Psoas muscle (tissue), 8 donors: ENCODE measurements around the gene KXD1. TPM values are rescaled to one million over a fixed set of nuclear protein-coding genes. Genes with fewer than 3 reads are reported as not detected.

Experiments
- ATAC-seq, 4 donors: fragments of 200-7000 bp; cut with Tn5 transposase; one replicate each; pipeline ENCODE4 v1.9.1; 2020; ENCODE audit warnings: moderate library complexity in 3 of 4, mild to moderate bottlenecking in 2 of 4
- DNase-seq, 2 donors: peaks; one replicate each; pipeline ENCODE4 v3.0.0-alpha.2; 2020
- H3K27ac ChIP-seq: fragments of 200-600 bp; one replicate; pipeline ENCODE4 v1.8.0; 2022
- H3K27me3 ChIP-seq, 3 donors: fragments of 200-600 bp in 1 of 3; one replicate each; pipeline versions ENCODE4 v1.6.1 to v1.8.0; 2013 to 2022; ENCODE audit warnings: low read length in 2 of 3, mild to moderate bottlenecking in 2 of 3, moderate library complexity in 1 of 3; ENCODE audit not compliant: insufficient read depth in 3 of 3
- H3K36me3 ChIP-seq, 2 donors: fragments of 200-600 bp in 1 of 2; one replicate each; pipeline versions ENCODE4 v1.6.1 to v1.8.0; 2013 to 2022; ENCODE audit warnings: low read depth in 1 of 2, mild to moderate bottlenecking in 1 of 2, moderate library complexity in 1 of 2; ENCODE audit not compliant: insufficient read depth in 1 of 2
- H3K4me1 ChIP-seq: fragments of 200-600 bp; one replicate; pipeline ENCODE4 v1.8.0; 2022
- H3K4me3 ChIP-seq: fragments of 200-600 bp; one replicate; pipeline ENCODE4 v1.8.0; 2022; ENCODE audit warnings: mild to moderate bottlenecking
- H3K9me3 ChIP-seq: fragments of 200-600 bp; one replicate; pipeline ENCODE4 v1.8.0; 2022
- WGBS, 3 donors: extraction: QIAGEN DNeasy Blood & Tissue Kit; methylation state at CpG; one replicate each; pipeline versions ENCODE4 v1.1.6 to v1.1.7; 2013; 5-methylcytosine and 5-hydroxymethylcytosine counted together
- intact Hi-C, 2 donors: fragments of 100-400 bp; cut with DNase I; formaldehyde crosslinking; loops; one replicate each; pipeline versions ENCODE4 v1.11.0 to v1.14.2; 2022
- polyA plus RNA-seq, 3 donors: library from polyadenylated mRNA; stranded (reverse); fragments of 200-250 nt; gene quantifications; one replicate each; pipeline ENCODE4 v1.2.3, GENCODE V29; 2013
- total RNA-seq, 4 donors: library from RNA; stranded (reverse); fragmentation: NEBNext Ultra II Directional in 2 of 4; extraction: Animal tissue kit (Norgen Biotek cat#: 25700) in 2 of 4; gene quantifications; one replicate each; pipeline versions ENCODE4 v1.2.1 to v1.2.4, GENCODE V29; 2021 to 2023
- TF ChIP-seq, protein P1 (sequence below): fragments of 200-600 bp; IDR thresholded peaks from one replicate; pipeline ENCODE4 v1.8.0; 2022; ENCODE audit warnings: antibody characterized with exemption
- donor health status: healthy with polysubstance abuse.
- donor health status: DM: no; HTN: no; CAD: no; lungs with moderate emphysema.
- donor health status: Bipolar disorder and iron deficiency.
- donor health status: healthy.
- donor health status: DM: yes; HTN: yes; CAD: no.
- donor health status: DM: no; HTN: no; CAD: no.
- donor health status: DM: no; HTN: no; CAD: no.
- donor health status: DM: yes; HTN: yes; CAD: no.

The KXD1 gene
- total and polyA plus RNA-seq, 7 donors: 38.9 to 144 (median 76.5) TPM

DNA sequence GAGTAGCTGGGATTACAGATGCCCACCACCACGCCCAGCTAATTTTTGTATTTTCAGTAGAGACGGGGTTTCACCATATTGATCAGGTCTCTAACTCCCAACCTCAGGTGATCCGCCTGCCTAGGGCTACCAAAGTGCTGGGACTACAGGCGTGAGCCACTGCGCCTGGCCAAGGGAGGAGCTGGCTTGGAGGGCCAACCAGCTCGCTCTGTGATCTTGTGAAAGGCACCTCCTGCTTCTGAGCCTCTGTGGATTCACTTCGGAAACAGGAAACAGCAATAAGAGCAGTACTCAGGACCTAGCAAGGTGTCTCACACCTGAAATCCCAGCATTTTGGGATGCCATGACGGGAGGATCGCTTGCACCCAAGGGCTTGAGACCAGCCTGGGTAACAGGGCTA is 33.8 kb upstream of the KXD1 start:
- H3K4me3 ChIP-seq: no peak overlapping the region
- H3K36me3 ChIP-seq: no peaks in the 10 kb centered on the region
- DNase-seq (no peak), ATAC-seq (no peak)
- peaks cover 15% of the 10 kb centered on the region for H3K4me1 ChIP-seq
- TF ChIP-seq, protein P1, sequence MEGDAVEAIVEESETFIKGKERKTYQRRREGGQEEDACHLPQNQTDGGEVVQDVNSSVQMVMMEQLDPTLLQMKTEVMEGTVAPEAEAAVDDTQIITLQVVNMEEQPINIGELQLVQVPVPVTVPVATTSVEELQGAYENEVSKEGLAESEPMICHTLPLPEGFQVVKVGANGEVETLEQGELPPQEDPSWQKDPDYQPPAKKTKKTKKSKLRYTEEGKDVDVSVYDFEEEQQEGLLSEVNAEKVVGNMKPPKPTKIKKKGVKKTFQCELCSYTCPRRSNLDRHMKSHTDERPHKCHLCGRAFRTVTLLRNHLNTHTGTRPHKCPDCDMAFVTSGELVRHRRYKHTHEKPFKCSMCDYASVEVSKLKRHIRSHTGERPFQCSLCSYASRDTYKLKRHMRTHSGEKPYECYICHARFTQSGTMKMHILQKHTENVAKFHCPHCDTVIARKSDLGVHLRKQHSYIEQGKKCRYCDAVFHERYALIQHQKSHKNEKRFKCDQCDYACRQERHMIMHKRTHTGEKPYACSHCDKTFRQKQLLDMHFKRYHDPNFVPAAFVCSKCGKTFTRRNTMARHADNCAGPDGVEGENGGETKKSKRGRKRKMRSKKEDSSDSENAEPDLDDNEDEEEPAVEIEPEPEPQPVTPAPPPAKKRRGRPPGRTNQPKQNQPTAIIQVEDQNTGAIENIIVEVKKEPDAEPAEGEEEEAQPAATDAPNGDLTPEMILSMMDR: no peak
- no peaks in the 10 kb centered on the region for H3K27me3 ChIP-seq
- H3K9me3 ChIP-seq: no peaks in the 10 kb centered on the region
- intact Hi-C loops: loop anchor here (5.0 kb wide), 1 partner anchor 33 kb away; the partner anchor contains the start of gene KXD1 (in 2 of the 2)
- 89 to 92% (median 90%) methylated on average over 9 of the region's 9 CpGs for WGBS, 3 donors
- no peak overlapping the region for H3K27ac ChIP-seq

DNA sequence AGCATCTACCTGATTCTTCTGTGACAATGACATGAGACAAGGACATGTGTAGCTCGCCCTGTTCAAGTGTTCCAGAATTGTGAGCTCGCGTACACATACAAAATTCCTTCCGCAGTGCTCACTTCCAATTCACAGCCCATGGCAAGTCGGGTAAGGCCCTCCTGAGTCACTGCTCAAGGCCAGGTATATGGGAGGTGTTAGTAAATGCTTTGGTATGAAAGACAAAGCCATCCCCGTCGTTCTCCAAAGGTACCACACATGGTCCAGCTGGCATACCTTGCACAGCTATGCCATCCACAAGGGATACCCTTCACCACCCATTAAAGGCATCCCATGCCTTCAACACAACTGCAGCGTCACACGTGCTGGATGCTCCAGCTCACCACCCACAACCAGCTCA is 31.4 kb upstream of the KXD1 start:
- TF ChIP-seq, protein P1: no peak
- Histone ChIP-seq H3K4me3 (no peak overlapping the region), H3K27ac (no peak overlapping the region), H3K27me3 (no peaks in the 10 kb centered on the region), H3K36me3 (peaks cover 0 to 5% of the 10 kb centered on the region in 2 donors), H3K9me3 (no peaks in the 10 kb centered on the region), H3K4me1 (no peaks in the 10 kb centered on the region)
- DNase-seq: no peak
- ATAC-seq: no peak
- WGBS, 3 donors: 81 to 89% (median 85%) methylated on average over 9 of the region's 9 CpGs
- intact Hi-C loops: no loop called here

DNA sequence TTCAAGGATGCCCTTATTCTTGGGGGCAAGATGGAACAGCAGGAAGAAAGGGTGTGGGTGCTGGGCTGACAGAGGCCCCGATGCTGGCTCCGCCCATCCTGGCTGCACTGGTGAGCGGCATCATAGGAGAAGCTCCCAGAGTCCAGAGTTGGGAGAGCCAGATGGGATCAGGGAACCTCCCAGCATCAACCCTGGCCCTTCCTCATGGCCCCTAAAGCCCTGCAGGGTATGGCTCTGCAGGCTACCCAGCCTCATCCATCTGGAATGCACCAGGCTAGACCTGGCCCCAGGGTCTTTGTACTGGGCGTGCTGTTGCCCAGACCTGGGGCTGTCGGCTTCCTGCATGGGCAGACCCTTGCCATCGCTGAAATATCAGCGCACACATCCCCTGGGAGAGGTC is 27.9 kb upstream of the KXD1 start:
- intact Hi-C loops: no loop called here
- ATAC-seq: peak in 1 of 4 donors; percentile 12

DNA sequence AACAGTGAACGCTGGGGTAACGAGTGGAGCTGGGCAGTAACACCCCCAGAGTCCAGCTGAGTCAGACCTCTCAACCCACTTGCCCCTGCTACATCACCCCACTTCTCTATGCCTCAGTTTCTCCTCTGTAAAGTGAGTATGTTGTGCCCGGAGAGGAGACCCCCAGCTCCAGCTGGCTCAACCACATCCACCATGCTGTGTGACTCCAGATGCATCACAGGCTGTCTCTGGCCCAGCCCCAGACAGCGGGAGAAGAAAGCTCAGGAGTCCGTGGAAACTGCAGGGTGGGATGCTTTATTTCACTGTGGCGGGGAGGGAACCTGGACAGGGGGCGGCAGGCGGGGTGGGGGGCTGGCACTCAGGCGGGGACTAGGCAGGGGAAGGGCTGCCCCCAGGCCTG is 26.2 kb upstream of the KXD1 start:
- TF ChIP-seq, protein P1: no peak
- Histone ChIP-seq H3K4me1 (no peaks in the 10 kb centered on the region), H3K27me3 (no peaks in the 10 kb centered on the region), H3K27ac (no peak overlapping the region), H3K9me3 (no peaks in the 10 kb centered on the region), H3K4me3 (no peak overlapping the region), H3K36me3 (peaks cover 0 to 50% of the 10 kb centered on the region in 2 donors)
- WGBS, 3 donors: 89 to 95% (median 92%) methylated on average over 8 to 9 of the region's 9 CpGs
- ATAC-seq (no peak), DNase-seq (no peak)
- intact Hi-C loops: no loop called here

More for the DNA sequence above, 27.9 kb upstream of the KXD1 start:
- no peaks in the 10 kb centered on the region for H3K9me3 ChIP-seq
- no peaks in the 10 kb centered on the region for H3K4me1 ChIP-seq
- 73 to 78% (median 77%) methylated on average over 7 of the region's 7 CpGs for WGBS, 3 donors
- DNase-seq: no peak
- H3K36me3 ChIP-seq: peaks cover 0 to 34% of the 10 kb centered on the region in 2 donors
- no peaks in the 10 kb centered on the region for H3K27me3 ChIP-seq
- TF ChIP-seq, protein P1: no peak
- no peak overlapping the region for H3K27ac ChIP-seq
- no peak overlapping the region for H3K4me3 ChIP-seq
